ENCODE measurements around the gene LRRN2.

LRRN2 gene

GRCh38 chr1:204623894-204624361 is 61.6 kb downstream of the LRRN2 start:
- H2AFZ ChIP-seq (ENCODE audit: low read depth, low read length): no peak overlapping the region
- no peak overlapping the region for H3K4me3 ChIP-seq (ENCODE audit: low read length)
- H3K27me3 ChIP-seq (ENCODE audit: insufficient read depth, low read length): peaks cover 4% of the 10 kb centered on the region
- H3K9me3 ChIP-seq (ENCODE audit: low read length): no peaks in the 10 kb centered on the region
- peaks cover 18% of the 10 kb centered on the region for H3K4me1 ChIP-seq (ENCODE audit: insufficient read depth, low read length)
- no peaks in the 10 kb centered on the region for H3K36me3 ChIP-seq (ENCODE audit: insufficient read depth, low read length)

GRCh38 chr1:204623365-204623893 is 62.1 kb downstream of the LRRN2 start:
- H3K27me3 ChIP-seq (ENCODE audit: insufficient read depth, low read length): peaks cover 4% of the 10 kb centered on the region
- H2AFZ ChIP-seq (ENCODE audit: low read depth, low read length): no peak overlapping the region
- peaks cover 18% of the 10 kb centered on the region for H3K4me1 ChIP-seq (ENCODE audit: insufficient read depth, low read length)
- H3K36me3 ChIP-seq (ENCODE audit: insufficient read depth, low read length): no peaks in the 10 kb centered on the region
- H3K4me3 ChIP-seq (ENCODE audit: low read length): no peak overlapping the region
- H3K9me3 ChIP-seq (ENCODE audit: low read length): no peaks in the 10 kb centered on the region

- H3K4me1 ChIP-seq (ENCODE audit: insufficient read depth, low read length): peaks cover 13% of the 10 kb centered on the region
- no peaks in the 10 kb centered on the region for H3K9me3 ChIP-seq (ENCODE audit: low read length)
- H3K4me3 ChIP-seq (ENCODE audit: low read length): no peak overlapping the region
- no peaks in the 10 kb centered on the region for H3K36me3 ChIP-seq (ENCODE audit: insufficient read depth, low read length)
- no peak overlapping the region for H2AFZ ChIP-seq (ENCODE audit: low read depth, low read length)
- H3K27me3 ChIP-seq (ENCODE audit: insufficient read depth, low read length): peaks cover 4% of the 10 kb centered on the region
Observed at GRCh38 chr1:204621996-204622395, 63.5 kb downstream of the LRRN2 start.

GRCh38 chr1:204621396-204621795 is 64.1 kb downstream of the LRRN2 start:
- Histone ChIP-seq H3K36me3 (ENCODE audit: insufficient read depth, low read length) (no peaks in the 10 kb centered on the region), H3K27me3 (ENCODE audit: insufficient read depth, low read length) (peaks cover 4% of the 10 kb centered on the region), H3K9me3 (ENCODE audit: low read length) (no peaks in the 10 kb centered on the region), H3K4me3 (ENCODE audit: low read length) (no peak overlapping the region), H2AFZ (ENCODE audit: low read depth, low read length) (no peak overlapping the region), H3K4me1 (ENCODE audit: insufficient read depth, low read length) (peaks cover 12% of the 10 kb centered on the region)

- Histone ChIP-seq H3K36me3 (ENCODE audit: insufficient read depth, low read length) (no peaks in the 10 kb centered on the region), H3K4me1 (ENCODE audit: insufficient read depth, low read length) (peaks cover 12% of the 10 kb centered on the region), H3K27me3 (ENCODE audit: insufficient read depth, low read length) (peaks cover 13% of the 10 kb centered on the region), H3K9me3 (ENCODE audit: low read length) (no peaks in the 10 kb centered on the region), H3K4me3 (ENCODE audit: low read length) (no peak overlapping the region), H2AFZ (ENCODE audit: low read depth, low read length) (no peak overlapping the region)
Observed at GRCh38 chr1:204619721-204620120, 65.8 kb downstream of the LRRN2 start.

- H3K27me3 ChIP-seq (ENCODE audit: insufficient read depth, low read length): peaks cover 17% of the 10 kb centered on the region
Observed at GRCh38 chr1:204618148-204618760, 67.3 kb downstream of the LRRN2 start.

GRCh38 chr1:204617256-204618147 is 68.0 kb downstream of the LRRN2 start:
- Histone ChIP-seq H3K4me3 (ENCODE audit: low read length) (no peak overlapping the region), H2AFZ (ENCODE audit: low read depth, low read length) (no peak overlapping the region), H3K9me3 (ENCODE audit: low read length) (no peaks in the 10 kb centered on the region), H3K36me3 (ENCODE audit: insufficient read depth, low read length) (no peaks in the 10 kb centered on the region), H3K4me1 (ENCODE audit: insufficient read depth, low read length) (no peaks in the 10 kb centered on the region), H3K27me3 (ENCODE audit: insufficient read depth, low read length) (peaks cover 17% of the 10 kb centered on the region)

More at GRCh38 chr1:204618148-204618760, 67.3 kb downstream of the LRRN2 start:
- no peaks in the 10 kb centered on the region for H3K9me3 ChIP-seq (ENCODE audit: low read length)
- H3K4me1 ChIP-seq (ENCODE audit: insufficient read depth, low read length): peaks cover 7% of the 10 kb centered on the region
- H2AFZ ChIP-seq (ENCODE audit: low read depth, low read length): no peak overlapping the region
- H3K4me3 ChIP-seq (ENCODE audit: low read length): no peak overlapping the region
- H3K36me3 ChIP-seq (ENCODE audit: insufficient read depth, low read length): no peaks in the 10 kb centered on the region

- H3K27me3 ChIP-seq (ENCODE audit: insufficient read depth, low read length): peaks cover 17% of the 10 kb centered on the region
- no peak overlapping the region for H3K4me3 ChIP-seq (ENCODE audit: low read length)
- H3K4me1 ChIP-seq (ENCODE audit: insufficient read depth, low read length): no peaks in the 10 kb centered on the region
- no peaks in the 10 kb centered on the region for H3K36me3 ChIP-seq (ENCODE audit: insufficient read depth, low read length)
- no peak overlapping the region for H2AFZ ChIP-seq (ENCODE audit: low read depth, low read length)
- no peaks in the 10 kb centered on the region for H3K9me3 ChIP-seq (ENCODE audit: low read length)
Observed at GRCh38 chr1:204616641-204617040, 68.9 kb downstream of the LRRN2 start.

GRCh38 chr1:204615881-204616280 is 69.7 kb downstream of the LRRN2 start:
- no peak overlapping the region for H3K4me3 ChIP-seq (ENCODE audit: low read length)
- H2AFZ ChIP-seq (ENCODE audit: low read depth, low read length): no peak overlapping the region
- peaks cover 4% of the 10 kb centered on the region for H3K4me1 ChIP-seq (ENCODE audit: insufficient read depth, low read length)
- H3K27me3 ChIP-seq (ENCODE audit: insufficient read depth, low read length): peaks cover 13% of the 10 kb centered on the region
- no peaks in the 10 kb centered on the region for H3K9me3 ChIP-seq (ENCODE audit: low read length)
- H3K36me3 ChIP-seq (ENCODE audit: insufficient read depth, low read length): no peaks in the 10 kb centered on the region

- H3K9me3 ChIP-seq (ENCODE audit: low read length): no peaks in the 10 kb centered on the region
- no peaks in the 10 kb centered on the region for H3K36me3 ChIP-seq (ENCODE audit: insufficient read depth, low read length)
- H2AFZ ChIP-seq (ENCODE audit: low read depth, low read length): no peak overlapping the region
- H3K27me3 ChIP-seq (ENCODE audit: insufficient read depth, low read length): peaks cover 13% of the 10 kb centered on the region
- no peak overlapping the region for H3K4me3 ChIP-seq (ENCODE audit: low read length)
- peaks cover 9% of the 10 kb centered on the region for H3K4me1 ChIP-seq (ENCODE audit: insufficient read depth, low read length)
Observed at GRCh38 chr1:204613636-204614035, 71.9 kb downstream of the LRRN2 start.

GRCh38 chr1:204612326-204612725 is 73.2 kb downstream of the LRRN2 start:
- no peak overlapping the region for H2AFZ ChIP-seq (ENCODE audit: low read depth, low read length)
- no peaks in the 10 kb centered on the region for H3K9me3 ChIP-seq (ENCODE audit: low read length)
- no peak overlapping the region for H3K4me3 ChIP-seq (ENCODE audit: low read length)
- peaks cover 13% of the 10 kb centered on the region for H3K27me3 ChIP-seq (ENCODE audit: insufficient read depth, low read length)
- H3K4me1 ChIP-seq (ENCODE audit: insufficient read depth, low read length): peaks cover 9% of the 10 kb centered on the region
- H3K36me3 ChIP-seq (ENCODE audit: insufficient read depth, low read length): no peaks in the 10 kb centered on the region

GRCh38 chr1:204611036-204611435 is 74.5 kb downstream of the LRRN2 start:
- Histone ChIP-seq H2AFZ (ENCODE audit: low read depth, low read length) (no peak overlapping the region), H3K4me1 (ENCODE audit: insufficient read depth, low read length) (peaks cover 9% of the 10 kb centered on the region), H3K9me3 (ENCODE audit: low read length) (no peaks in the 10 kb centered on the region), H3K4me3 (ENCODE audit: low read length) (no peak overlapping the region), H3K27me3 (ENCODE audit: insufficient read depth, low read length) (peaks cover 13% of the 10 kb centered on the region), H3K36me3 (ENCODE audit: insufficient read depth, low read length) (no peaks in the 10 kb centered on the region)

GRCh38 chr1:204607910-204608309 is 77.6 kb downstream of the LRRN2 start:
- H3K27me3 ChIP-seq (ENCODE audit: insufficient read depth, low read length): no peaks in the 10 kb centered on the region
- H3K9me3 ChIP-seq (ENCODE audit: low read length): no peaks in the 10 kb centered on the region
- H3K4me1 ChIP-seq (ENCODE audit: insufficient read depth, low read length): peaks cover 9% of the 10 kb centered on the region
- H2AFZ ChIP-seq (ENCODE audit: low read depth, low read length): no peak overlapping the region
- no peaks in the 10 kb centered on the region for H3K36me3 ChIP-seq (ENCODE audit: insufficient read depth, low read length)
- H3K4me3 ChIP-seq (ENCODE audit: low read length): no peak overlapping the region
